HepG2 (cell line): ENCODE measurements around the gene EIF5A. TPM values are rescaled to one million over a fixed set of nuclear protein-coding genes. Genes with fewer than 3 reads are reported as not detected.

ENCODE experiments used
- FIP1L1 ChIP-seq: fragments of 200-400 bp; formaldehyde crosslinking; IDR thresholded peaks from 2 replicates; pipeline ENCODE4 v1.6.1; 2018; ENCODE audit warnings: low read depth, mild to moderate bottlenecking, low read length, moderate library complexity, borderline replicate concordance; ENCODE audit not compliant: insufficient read depth
- FOXJ3 ChIP-seq: sonication (generic); formaldehyde crosslinking; IDR thresholded peaks from 2 replicates; pipeline ENCODE4 v1.4.0; 2020; ENCODE audit warnings: missing genetic modification reagents, mild to moderate bottlenecking, borderline replicate concordance
- HMGA1 ChIP-seq: sonication (generic); formaldehyde crosslinking; conservative IDR thresholded peaks from 2 replicates; pipeline ENCODE4 v1.4.0; 2020; ENCODE audit warnings: missing genetic modification reagents
- MNT ChIP-seq: fragments of 450-650 bp; IDR thresholded peaks from 2 replicates; pipeline ENCODE4 v1.6.1; 2016
- ZBTB26 ChIP-seq: IDR thresholded peaks from 2 replicates; pipeline ENCODE4 v1.6.1; 2016; ENCODE audit warnings: missing compliant biosample characterization, missing genetic modification reagents, borderline replicate concordance
- ZNF224 ChIP-seq: sonication (generic); formaldehyde crosslinking; IDR thresholded peaks from 2 replicates; pipeline ENCODE4 v1.5.0; 2020; ENCODE audit warnings: mild to moderate bottlenecking, missing genetic modification reagents
- ZNF234 ChIP-seq: sonication (generic); formaldehyde crosslinking; conservative IDR thresholded peaks from 2 replicates; pipeline ENCODE4 v1.5.1; 2020; ENCODE audit warnings: mild to moderate bottlenecking, missing genetic modification reagents
- ZNF251 ChIP-seq: sonication (generic); formaldehyde crosslinking; IDR thresholded peaks from 2 replicates; pipeline ENCODE4 v1.9.0; 2021; ENCODE audit warnings: mild to moderate bottlenecking, missing genetic modification reagents
- ZNF276 ChIP-seq: sonication (generic); formaldehyde crosslinking; IDR thresholded peaks from 2 replicates; pipeline ENCODE4 v1.4.0; 2020; ENCODE audit warnings: mild to moderate bottlenecking, low read depth, missing genetic modification reagents
- ZNF343 ChIP-seq: sonication (generic); formaldehyde crosslinking; IDR thresholded peaks from 2 replicates; pipeline ENCODE4 v1.4.0; 2020; ENCODE audit warnings: mild to moderate bottlenecking, missing genetic modification reagents
- ZNF367 ChIP-seq: sonication (generic); formaldehyde crosslinking; IDR thresholded peaks from 2 replicates; pipeline ENCODE4 v1.4.0; 2020; ENCODE audit warnings: missing genetic modification reagents, borderline replicate concordance
- ZNF414 ChIP-seq: sonication (generic); formaldehyde crosslinking; IDR thresholded peaks from 2 replicates; pipeline ENCODE4 v1.5.0; 2020; ENCODE audit warnings: missing genetic modification reagents
- ZNF546 ChIP-seq: sonication (generic); formaldehyde crosslinking; conservative IDR thresholded peaks from 2 replicates; pipeline ENCODE4 v1.8.1; 2023; ENCODE audit warnings: mild to moderate bottlenecking, missing genetic modification reagents
- ZNF558 ChIP-seq: sonication (generic); formaldehyde crosslinking; IDR thresholded peaks from 2 replicates; pipeline ENCODE4 v1.9.0; 2022; ENCODE audit warnings: mild to moderate bottlenecking, missing genetic modification reagents, borderline replicate concordance
- polyA plus RNA-seq, 8 experiments: library from polyadenylated mRNA; depleted of rRNA in 3 of 8; stranded (reverse) in 7 of 8; unstranded in 1 of 8; fragments of >200 nt; fragmentation: Illumina TruSeq in 4 of 8; extraction: Trizol in 4 of 8; gene quantifications; 2 replicates each; pipeline versions ENCODE4 v1.2.1 to v1.2.3, GENCODE V29; 2011 to 2016; ENCODE audit warnings: low read depth in 4 of 8, missing spikeins in 1 of 8, mixed read lengths in 1 of 8; ENCODE audit not compliant: insufficient read depth in 1 of 8
- total RNA-seq, 5 experiments: library from RNA; depleted of rRNA; stranded (reverse); fragments of >200 nt; fragmentation: Illumina TruSeq; extraction: Trizol; gene quantifications; 2 replicates each; pipeline ENCODE4 v1.2.3, GENCODE V29; 2016; ENCODE audit warnings: low read depth in 1 of 5
- TF ChIP-seq, protein P1 (sequence below): IDR thresholded peaks from 2 replicates; pipeline ENCODE4 v1.6.1; 2016; ENCODE audit warnings: low read depth, missing genetic modification reagents, missing compliant biosample characterization
- TF ChIP-seq, protein P2 (sequence below): sonication (generic); formaldehyde crosslinking; conservative IDR thresholded peaks from 2 replicates; pipeline ENCODE4 v1.8.0; 2022; ENCODE audit warnings: missing genetic modification reagents

The EIF5A gene
- total and polyA plus RNA-seq, 2 of the 13 experiments (the other 11 are each of a cell fraction or from before 2014, with no cell fraction given) = 319 to 337 TPM

DNA sequence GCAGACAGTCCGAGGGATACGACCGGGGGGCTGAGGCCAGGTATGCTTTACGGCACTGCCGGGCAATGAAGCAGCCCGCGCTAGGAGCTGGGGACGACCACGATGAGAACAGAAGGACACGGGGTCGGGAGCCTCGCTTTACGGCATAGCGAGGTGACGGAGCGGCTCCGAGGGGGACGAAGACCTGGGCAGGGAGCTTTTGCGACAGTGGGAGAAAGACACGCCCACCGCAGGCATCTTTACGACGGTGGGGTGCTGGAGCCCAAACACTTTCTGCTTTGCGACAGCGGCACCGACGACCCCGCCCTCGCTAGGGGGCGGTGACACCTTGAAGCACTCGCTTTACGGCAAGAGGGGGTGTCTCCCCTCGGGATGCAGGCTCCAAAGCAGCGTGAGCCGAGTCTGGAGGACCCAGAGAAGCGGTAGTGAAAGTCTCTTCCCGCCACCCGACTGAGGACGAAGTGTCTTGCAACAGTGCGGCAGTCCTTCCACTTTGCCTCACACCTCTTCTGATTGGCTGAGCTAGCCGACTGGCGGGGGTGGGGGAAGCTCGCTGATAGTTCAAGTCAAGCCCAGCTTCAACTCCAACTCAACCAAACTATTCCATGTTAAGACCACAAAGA is 22.1 kb downstream of the EIF5A start (continued):
- TF ChIP-seq ZNF414 (CRISPR knock-in tag) (peak; percentile 6; the same call in 1 of the 2 replicates), ZNF558 (CRISPR knock-in tag) (no peak), ZNF367 (no peak), ZNF276 (no peak), MNT (no peak; the same call in 1 of the 2 replicates), ZNF546 (CRISPR knock-in tag) (no peak), FIP1L1 (no peak), HMGA1 (CRISPR knock-in tag) (no peak), ZNF343 (0 out of 2 replicates have a peak, but pooled peaks have one; percentile 83), ZBTB26 (CRISPR knock-in tag) (no peak), FOXJ3 (CRISPR knock-in tag) (no peak), ZNF224 (CRISPR knock-in tag) (no peak; the same call in 1 of the 2 replicates), ZNF251 (CRISPR knock-in tag) (no peak), ZNF234 (CRISPR knock-in tag) (no peak)
- TF ChIP-seq, protein P1, sequence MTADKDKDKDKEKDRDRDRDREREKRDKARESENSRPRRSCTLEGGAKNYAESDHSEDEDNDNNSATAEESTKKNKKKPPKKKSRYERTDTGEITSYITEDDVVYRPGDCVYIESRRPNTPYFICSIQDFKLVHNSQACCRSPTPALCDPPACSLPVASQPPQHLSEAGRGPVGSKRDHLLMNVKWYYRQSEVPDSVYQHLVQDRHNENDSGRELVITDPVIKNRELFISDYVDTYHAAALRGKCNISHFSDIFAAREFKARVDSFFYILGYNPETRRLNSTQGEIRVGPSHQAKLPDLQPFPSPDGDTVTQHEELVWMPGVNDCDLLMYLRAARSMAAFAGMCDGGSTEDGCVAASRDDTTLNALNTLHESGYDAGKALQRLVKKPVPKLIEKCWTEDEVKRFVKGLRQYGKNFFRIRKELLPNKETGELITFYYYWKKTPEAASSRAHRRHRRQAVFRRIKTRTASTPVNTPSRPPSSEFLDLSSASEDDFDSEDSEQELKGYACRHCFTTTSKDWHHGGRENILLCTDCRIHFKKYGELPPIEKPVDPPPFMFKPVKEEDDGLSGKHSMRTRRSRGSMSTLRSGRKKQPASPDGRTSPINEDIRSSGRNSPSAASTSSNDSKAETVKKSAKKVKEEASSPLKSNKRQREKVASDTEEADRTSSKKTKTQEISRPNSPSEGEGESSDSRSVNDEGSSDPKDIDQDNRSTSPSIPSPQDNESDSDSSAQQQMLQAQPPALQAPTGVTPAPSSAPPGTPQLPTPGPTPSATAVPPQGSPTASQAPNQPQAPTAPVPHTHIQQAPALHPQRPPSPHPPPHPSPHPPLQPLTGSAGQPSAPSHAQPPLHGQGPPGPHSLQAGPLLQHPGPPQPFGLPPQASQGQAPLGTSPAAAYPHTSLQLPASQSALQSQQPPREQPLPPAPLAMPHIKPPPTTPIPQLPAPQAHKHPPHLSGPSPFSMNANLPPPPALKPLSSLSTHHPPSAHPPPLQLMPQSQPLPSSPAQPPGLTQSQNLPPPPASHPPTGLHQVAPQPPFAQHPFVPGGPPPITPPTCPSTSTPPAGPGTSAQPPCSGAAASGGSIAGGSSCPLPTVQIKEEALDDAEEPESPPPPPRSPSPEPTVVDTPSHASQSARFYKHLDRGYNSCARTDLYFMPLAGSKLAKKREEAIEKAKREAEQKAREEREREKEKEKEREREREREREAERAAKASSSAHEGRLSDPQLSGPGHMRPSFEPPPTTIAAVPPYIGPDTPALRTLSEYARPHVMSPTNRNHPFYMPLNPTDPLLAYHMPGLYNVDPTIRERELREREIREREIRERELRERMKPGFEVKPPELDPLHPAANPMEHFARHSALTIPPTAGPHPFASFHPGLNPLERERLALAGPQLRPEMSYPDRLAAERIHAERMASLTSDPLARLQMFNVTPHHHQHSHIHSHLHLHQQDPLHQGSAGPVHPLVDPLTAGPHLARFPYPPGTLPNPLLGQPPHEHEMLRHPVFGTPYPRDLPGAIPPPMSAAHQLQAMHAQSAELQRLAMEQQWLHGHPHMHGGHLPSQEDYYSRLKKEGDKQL = no peak; the same call in 1 of the 2 replicates
- TF ChIP-seq, protein P2, sequence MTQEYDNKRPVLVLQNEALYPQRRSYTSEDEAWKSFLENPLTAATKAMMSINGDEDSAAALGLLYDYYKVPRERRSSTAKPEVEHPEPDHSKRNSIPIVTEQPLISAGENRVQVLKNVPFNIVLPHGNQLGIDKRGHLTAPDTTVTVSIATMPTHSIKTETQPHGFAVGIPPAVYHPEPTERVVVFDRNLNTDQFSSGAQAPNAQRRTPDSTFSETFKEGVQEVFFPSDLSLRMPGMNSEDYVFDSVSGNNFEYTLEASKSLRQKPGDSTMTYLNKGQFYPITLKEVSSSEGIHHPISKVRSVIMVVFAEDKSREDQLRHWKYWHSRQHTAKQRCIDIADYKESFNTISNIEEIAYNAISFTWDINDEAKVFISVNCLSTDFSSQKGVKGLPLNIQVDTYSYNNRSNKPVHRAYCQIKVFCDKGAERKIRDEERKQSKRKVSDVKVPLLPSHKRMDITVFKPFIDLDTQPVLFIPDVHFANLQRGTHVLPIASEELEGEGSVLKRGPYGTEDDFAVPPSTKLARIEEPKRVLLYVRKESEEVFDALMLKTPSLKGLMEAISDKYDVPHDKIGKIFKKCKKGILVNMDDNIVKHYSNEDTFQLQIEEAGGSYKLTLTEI (CRISPR knock-in tag) = no peak
